Measurements from ENCODE around the gene EBNA1BP2.
A peak's percentile ranks its signal among the peaks of the same experiment; 100 is the strongest.
"Not testable (repeated sequence)": the region's sequence is repeated elsewhere in the genome, so short reads cannot be mapped to it uniquely, and the experiment has no call there.

EBNA1BP2 gene

DNA sequence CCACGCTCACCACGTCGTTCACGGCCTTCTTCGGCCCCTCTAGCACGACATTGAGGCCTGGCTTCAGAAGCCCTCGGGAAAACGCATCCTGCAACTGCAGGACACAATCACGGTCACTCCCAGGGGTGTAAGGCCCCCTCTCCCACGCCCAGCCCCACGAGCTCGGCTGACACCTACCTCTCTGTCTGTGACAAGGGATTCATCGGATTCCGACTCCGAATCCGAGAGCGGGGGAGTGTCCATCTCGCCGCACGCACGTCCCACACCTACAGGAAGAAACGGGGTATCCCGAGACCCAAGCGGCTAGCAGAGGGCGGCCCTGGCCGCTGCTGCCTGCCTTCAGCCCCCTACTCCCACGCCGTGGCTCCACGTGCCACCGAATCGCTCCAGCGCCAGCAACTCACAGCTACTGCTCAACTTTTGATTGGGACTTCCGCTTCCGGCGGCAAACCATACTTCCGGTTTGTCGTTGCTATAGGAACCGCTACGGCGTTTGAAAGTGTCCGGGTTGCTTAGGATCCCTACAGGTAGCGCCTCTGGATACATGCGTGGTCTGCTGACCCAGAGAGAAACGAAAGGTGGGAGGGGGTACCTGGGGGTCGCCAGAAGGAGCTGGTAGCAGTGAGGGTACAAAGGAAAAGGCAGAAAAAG lies at the start of gene EBNA1BP2, which contains the start of gene CFAP57:
Gene EBNA1BP2 (minus strand): TSS at position 415 of the 651 bp plus-strand sequence. CDS start 172 bp downstream, at position 243.
Gene CFAP57 (plus strand): TSS at position 455 of the 651 bp plus-strand sequence. CDS start 424 bp downstream, outside the sequence.
- peak; percentile 95 for DNase-seq (ENCODE audit: low spot score)

GRCh38 chr1:43221797-43222196 lies 49.7 kb upstream of the EBNA1BP2 start:
- no peak for DNase-seq (ENCODE audit: low spot score)

- no peak for DNase-seq (ENCODE audit: low spot score)
Measured at GRCh38 chr1:43220905-43221778, 49.1 kb upstream of the EBNA1BP2 start.

DNA sequence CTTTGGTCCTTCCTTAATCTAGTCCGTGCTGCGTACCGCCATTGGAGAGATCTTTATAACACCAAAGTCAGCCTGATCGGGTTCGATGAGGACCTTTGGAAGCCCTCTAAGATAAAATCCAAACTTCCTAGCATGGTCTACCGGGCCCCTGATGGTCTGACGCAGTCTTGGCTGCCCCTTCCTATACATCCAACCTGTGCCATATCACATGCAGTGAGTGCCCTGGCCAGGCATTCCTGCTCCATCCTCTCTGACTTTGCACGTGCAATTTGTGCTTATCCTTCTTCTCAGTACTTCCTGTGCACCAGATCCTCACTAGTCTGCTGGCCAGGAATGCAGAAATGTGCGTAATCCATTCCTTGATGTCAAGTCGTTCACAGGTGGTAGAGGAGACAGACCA lies 45.7 kb upstream of the EBNA1BP2 start:
- DNase-seq (ENCODE audit: low spot score), result no peak

DNA sequence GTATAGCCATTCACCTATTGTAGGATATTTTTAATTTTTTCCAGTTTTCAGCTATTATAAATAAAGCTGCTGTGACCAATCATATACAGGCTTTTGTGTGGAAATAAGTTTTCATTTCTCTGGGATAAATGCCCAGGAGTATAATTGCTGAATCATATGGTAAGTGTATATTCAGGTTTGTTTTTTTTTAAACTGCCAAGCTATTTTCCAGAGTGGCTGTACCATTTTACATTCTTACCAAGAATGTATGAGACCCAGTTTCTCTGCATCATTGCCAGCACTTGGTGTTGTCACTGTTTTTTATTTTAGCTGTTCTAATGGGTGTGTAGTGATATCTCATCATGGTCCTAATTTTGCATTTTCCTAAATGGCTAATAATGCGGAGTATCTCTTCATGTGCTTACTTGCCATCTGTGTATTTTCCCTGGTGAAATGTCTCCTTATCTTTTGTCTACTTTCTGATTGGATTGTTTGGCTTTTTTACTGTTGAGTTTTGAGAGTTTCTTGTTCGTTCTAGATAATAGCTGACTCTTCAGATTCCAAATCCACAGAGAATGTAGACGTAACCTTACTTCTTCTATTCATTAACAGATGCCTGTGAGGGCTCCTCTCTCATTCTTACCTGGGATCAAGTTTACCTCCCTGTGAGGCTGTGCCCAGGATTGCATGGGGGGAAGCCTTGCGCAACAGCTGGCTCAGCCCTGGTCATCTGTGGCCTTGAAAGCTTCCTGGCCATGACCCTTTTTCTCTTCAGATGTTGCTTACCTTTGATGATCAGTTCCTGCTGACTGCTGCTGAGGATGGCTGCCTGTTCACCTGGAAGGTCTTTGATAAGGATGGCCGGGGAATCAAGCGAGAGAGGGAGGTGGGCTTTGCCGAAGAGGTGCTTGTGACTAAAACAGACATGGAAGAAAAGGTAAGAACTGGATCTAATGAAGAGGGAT lies 42.7 kb upstream of the EBNA1BP2 start:
- no peak for DNase-seq (ENCODE audit: low spot score)

DNA sequence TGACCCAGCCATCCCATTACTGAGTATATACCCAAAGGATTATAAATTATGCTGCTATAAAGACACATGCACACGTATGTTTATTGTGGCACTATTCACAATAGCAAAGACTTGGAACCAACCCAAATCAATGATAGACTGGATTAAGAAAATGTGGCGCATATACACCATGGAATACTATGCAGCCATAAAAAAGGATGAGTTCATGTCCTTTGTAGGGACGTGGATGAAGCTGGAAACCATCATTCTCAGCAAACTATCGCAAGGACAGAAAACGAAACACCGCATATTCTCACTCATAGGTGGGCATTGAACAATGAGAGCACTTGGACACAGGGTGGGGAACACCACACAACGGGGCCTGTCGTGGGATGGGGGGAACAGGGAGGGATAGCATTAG lies 36.2 kb upstream of the EBNA1BP2 start:
- DNase-seq (ENCODE audit: low spot score), result not testable (repeated sequence)

- DNase-seq (ENCODE audit: low spot score), result peak; percentile 23
Measured at GRCh38 chr1:43207229-43207853, 35.3 kb upstream of the EBNA1BP2 start.

DNA sequence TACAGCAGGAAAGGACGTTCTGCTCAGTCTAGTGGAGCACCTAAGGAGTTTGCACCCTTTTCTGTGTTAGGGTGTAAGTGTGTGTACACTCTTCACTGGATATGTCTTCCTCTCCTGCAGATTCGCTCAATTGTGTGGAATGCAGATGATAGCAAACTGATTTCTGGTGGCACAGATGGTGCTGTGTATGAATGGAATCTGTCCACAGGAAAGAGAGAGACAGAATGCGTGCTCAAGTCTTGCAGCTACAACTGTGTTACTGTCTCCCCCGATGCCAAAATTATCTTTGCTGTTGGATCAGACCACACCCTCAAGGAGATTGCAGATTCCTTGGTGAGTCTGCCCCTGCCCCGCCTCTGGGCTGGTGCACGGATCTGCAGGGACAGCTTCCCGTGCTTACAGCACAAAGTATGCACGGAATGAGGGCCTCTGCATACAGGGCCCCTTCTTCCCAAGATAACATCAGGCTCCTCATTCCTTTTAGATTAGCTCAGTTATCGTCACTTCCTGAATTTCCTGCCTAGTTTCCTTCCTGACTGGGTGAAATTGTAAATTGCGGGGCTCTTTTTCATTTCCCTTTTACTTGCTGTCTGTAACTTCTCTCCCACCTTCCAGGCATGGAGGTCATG lies 34.6 kb upstream of the EBNA1BP2 start:
- DNase-seq (ENCODE audit: low spot score), result peak; percentile 96

GRCh38 chr1:43205671-43206070 lies 33.6 kb upstream of the EBNA1BP2 start:
- no peak for DNase-seq (ENCODE audit: low spot score)

DNA sequence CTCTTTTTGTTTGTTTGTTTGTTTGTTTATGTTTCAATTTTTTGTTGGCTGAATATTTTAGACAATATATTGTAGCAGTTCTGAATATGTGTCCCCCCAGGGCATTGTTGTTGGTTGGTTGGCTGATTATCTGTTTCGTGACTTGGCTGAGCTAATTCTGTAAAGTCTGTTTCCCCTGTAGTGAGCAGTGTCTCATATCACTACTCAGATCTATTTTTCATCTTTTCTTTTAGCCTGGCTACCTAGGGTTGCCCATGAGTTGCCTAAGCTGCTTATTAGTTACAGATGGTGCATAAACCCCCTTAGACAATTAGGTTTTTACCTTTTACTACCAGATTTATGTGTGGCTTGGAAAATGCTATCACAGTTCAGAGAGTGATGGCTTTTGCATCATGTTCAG lies 32.3 kb upstream of the EBNA1BP2 start:
- DNase-seq (ENCODE audit: low spot score), result no peak

DNA sequence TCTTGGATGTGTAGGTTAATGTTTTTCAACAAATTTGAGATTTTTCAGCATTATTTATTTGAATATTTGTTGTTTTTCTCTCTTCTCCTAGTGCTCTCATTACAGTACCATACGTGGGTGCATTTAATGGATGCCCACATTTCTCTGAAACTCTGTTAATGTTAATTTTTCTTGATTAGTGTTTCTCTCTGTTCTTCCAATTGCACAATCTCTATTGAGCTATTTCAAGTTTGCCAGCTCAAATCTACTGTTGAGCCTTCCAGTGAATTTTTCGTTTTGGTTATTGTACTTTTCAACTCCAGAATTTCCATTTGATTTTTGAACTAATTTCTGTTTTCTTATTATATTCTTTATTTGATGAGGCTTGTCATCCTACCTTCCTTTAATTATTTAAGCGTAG lies 31.8 kb upstream of the EBNA1BP2 start:
- no peak for DNase-seq (ENCODE audit: low spot score)

DNA sequence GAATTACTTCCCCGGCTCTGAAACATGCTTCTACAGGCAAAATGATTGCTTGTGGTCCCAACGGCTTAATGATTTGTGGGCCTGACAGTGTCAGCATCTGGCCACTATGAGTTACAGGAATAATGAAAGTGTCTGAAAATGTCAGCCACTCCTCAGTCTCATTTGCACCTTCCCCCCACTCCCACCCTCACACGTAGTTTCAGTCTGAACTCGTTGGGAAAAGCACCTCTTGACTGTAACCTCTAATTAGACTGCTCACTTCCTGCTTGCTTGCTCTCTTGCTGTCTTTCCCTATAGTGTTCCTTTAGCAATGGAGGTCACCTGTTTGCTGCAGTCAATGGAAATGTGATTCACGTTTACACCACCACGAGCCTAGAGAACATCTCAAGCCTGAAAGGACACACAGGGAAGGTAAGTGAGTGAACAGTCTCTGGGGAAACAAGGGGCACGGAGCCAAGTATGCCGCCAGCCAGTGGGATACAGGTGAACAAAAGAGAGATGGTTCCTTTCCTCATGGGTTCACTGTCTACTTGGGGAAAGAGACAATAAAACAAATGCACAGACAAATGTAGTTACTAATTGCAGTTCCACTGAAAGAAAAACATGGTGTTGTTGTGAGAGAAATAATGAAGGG lies 27.1 kb upstream of the EBNA1BP2 start:
- no peak for DNase-seq (ENCODE audit: low spot score)

DNA sequence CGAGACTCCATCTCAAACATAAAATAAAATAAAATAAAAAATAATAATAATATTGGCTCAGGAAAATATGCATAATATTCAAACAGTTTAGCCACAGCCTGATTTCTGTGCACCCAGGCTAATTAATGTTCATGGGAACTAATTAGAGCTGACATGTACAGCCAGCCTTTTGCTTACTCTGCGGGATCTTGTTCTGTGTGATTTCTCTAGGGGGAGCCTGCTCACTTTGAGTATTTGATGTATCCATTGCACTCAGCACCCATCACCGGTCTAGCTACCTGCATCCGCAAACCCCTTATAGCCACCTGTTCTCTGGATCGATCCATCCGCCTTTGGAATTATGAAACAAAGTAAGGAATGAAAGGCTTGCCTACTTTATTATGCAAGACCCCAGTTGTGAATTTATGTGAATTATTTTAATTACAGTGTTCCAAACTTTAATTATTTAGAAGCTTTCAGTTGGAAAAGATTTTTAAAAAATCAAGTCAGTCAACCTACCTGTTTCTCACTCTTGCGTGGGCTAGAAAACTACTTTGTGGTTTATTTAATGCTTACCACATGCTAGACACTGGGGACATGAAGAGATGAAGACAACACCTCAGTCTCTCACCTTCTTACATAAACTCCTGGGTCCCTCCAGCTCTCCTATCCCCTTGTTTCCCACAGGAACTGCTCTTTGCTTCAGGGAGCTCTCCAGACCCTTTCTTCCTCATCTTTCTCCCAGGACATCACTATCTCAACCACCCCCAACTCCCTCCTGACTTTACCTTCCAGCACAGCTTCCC lies 25.4 kb upstream of the EBNA1BP2 start:
- DNase-seq (ENCODE audit: low spot score), result no peak

DNA sequence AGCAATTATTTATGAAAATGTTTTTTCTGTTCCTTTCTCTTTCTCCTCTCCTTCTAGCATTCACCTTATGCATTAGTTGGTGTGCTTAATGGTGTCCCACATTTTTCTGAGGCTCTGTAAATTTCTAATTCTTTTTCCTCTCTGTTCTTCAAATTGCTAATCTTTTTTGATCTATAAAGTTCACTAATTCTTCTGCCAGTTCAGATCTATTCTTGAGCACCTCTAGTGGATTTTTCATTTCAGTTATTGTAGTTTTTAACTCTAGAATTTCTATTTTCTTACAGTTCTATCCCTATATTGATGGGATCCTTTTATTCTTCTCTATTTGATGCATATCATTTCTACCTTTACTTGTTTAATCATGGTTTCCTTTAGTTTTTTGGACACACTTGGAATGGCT lies 22.4 kb upstream of the EBNA1BP2 start:
- DNase-seq (ENCODE audit: low spot score), result no peak

- DNase-seq (ENCODE audit: low spot score), result no peak
Measured at GRCh38 chr1:43188106-43188505, 16.0 kb upstream of the EBNA1BP2 start.

DNA sequence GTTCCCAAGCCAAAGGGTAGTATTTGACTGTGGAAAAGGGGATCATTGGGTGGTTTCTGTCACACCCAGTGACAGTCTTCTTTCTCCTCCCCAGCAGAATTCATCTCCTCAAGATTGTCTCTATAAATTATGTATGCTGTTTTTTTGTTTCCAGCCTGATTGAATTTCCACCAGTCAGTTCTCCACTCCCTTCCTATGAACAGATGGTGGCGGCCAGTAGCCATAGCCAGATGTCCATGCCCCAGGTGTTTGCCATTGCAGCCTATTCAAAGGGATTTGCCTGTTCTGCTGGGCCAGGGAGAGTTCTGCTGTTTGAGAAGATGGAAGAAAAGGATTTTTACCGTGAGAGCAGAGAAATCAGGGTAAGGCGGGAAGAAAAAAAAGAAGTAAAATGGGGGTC lies 12.9 kb upstream of the EBNA1BP2 start:
- no peak for DNase-seq (ENCODE audit: low spot score)

DNA sequence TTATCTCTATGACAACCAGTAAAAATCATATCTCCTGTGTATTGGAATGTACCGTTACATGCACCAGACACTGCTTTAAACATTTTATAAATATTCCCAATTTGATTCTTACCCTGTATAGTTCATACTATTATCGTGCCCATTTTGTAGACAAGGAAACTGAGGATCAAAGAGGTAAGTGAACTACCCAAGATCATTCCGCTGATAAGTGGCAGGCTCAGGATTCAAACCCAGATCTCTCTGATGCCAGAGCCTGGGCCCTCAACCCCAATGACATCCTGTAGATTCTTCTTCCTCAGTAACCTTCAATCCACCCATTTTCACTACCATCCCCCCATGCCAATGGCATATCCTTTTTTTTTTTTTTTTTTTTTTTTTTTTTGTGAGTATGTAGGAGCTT lies 12.3 kb upstream of the EBNA1BP2 start:
- DNase-seq (ENCODE audit: low spot score), result no peak

- DNase-seq (ENCODE audit: low spot score), result no peak
Measured at GRCh38 chr1:43177691-43178090, 5.6 kb upstream of the EBNA1BP2 start.

GRCh38 chr1:43174873-43175272 lies 2.8 kb upstream of the EBNA1BP2 start:
- no peak for DNase-seq (ENCODE audit: low spot score)

GRCh38 chr1:43172527-43172972 lies 460 bp upstream of the EBNA1BP2 start:
- peak; percentile 90 for DNase-seq (ENCODE audit: low spot score)
